Activated CD8-positive, alpha-beta memory T cell treated with anti-CD3 and anti-CD28 coated beads, Interleukin-2, amount 10 ng/mL, durations not matched to agents 7 days and 5 days (primary cell): ENCODE results near the gene CXXC4. TPM values are rescaled to one million over a fixed set of nuclear protein-coding genes. Genes with fewer than 3 reads are reported as not detected.

Source experiments
- ATAC-seq: fragments of 150-1000 bp; cut with Tn5 transposase; one replicate; pipeline ENCODE4 v1.10.0; 2021; ENCODE audit warnings: moderate library complexity
- CTCF ChIA-PET: fragments of 350-600 bp; sonication (Branson Sonifier 250); formaldehyde crosslinking; loops from one replicate; lab custom pipeline; 2021; ENCODE audit warnings: antibody characterized with exemption; lab: Charles Lee
- DNase-seq: peaks from one replicate; pipeline ENCODE4 v3.0.0-alpha.2; 2020
- H3K27ac Mint-ChIP-seq: one replicate; pipeline ENCODE4 v1.8.0; 2021; ENCODE audit warnings: mild to moderate bottlenecking, mixed read lengths
- H3K27me3 Mint-ChIP-seq: one replicate; pipeline ENCODE4 v1.8.0; 2021; ENCODE audit warnings: mixed read lengths
- H3K36me3 Mint-ChIP-seq: one replicate; pipeline ENCODE4 v1.8.0; 2021; ENCODE audit warnings: mild to moderate bottlenecking, mixed read lengths
- H3K4me1 Mint-ChIP-seq: one replicate; pipeline ENCODE4 v1.8.0; 2021; ENCODE audit warnings: mixed read lengths
- H3K4me3 Mint-ChIP-seq: one replicate; pipeline ENCODE4 v1.8.0; 2021; ENCODE audit warnings: mild to moderate bottlenecking, moderate library complexity, mixed read lengths
- H3K9me3 Mint-ChIP-seq: one replicate; pipeline ENCODE4 v1.8.0; 2022; ENCODE audit warnings: low read depth, mixed read lengths
- total RNA-seq, 2 experiments: library from RNA; stranded (reverse); gene quantifications; one replicate each; pipeline ENCODE4 v1.2.3, GENCODE V29; 2021

CXXC4 gene
- not detected for total RNA-seq

DNA sequence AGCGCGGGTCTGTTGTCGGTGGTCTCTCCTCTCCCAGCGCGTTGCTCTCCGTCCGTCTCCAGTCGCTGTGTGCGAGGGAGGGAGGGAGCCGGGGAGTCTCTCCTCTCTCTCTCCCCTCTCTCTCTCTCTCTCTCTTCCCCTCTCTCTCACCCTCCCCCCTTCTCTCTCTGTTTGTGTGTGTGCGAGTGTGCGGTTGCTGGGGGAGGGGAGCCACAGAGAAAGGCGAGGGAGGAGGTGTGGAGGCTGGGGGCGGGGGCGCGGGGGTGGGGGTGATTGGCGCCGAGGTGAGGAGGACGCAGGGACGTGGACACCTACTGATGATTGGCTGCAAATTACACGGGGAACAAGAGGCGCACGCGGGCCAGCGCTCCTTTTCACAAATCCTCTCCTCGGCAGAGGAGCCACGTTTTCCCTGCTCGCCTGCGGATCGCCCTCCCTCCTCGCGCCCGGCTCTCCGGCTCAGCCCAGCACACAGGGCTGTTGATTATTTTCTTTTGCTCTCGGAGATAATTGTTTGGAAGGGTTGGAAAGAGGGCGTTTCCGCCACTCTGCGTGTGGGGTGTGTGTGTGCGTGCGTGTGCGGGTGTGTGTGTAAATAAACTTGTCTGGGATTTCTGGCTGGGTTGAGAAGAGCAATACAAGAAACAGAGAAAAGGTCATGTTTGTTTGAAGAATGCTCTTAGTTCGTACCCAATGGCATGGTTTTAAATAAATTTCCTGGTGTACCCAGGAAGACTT is at the start of gene CXXC4:
TSS of gene CXXC4 (minus strand) at position 73 of the 738 bp plus-strand sequence. CDS start 3,092 bp downstream, outside the sequence.
- DNase-seq, result no peak
- CTCF ChIA-PET, result no interaction called here
- peaks cover 22% of the 10 kb centered on the region for H3K4me1 Mint-ChIP-seq
- no peaks in the 10 kb centered on the region for H3K36me3 Mint-ChIP-seq
- H3K4me3 Mint-ChIP-seq, result peak within 1 kb of the TSS; percentile 53
- no peaks in the 10 kb centered on the region for H3K9me3 Mint-ChIP-seq
- H3K27ac Mint-ChIP-seq, result no peak within 1 kb of the TSS
- peaks cover 65% of the 10 kb centered on the region for H3K27me3 Mint-ChIP-seq
- peak; percentile 48 for ATAC-seq

- H3K9me3 Mint-ChIP-seq, result no peaks in the 10 kb centered on the region
- DNase-seq (no peak), ATAC-seq (no peak)
- no peaks in the 10 kb centered on the region for H3K27me3 Mint-ChIP-seq
- no peak overlapping the region for H3K4me3 Mint-ChIP-seq
- no peaks in the 10 kb centered on the region for H3K4me1 Mint-ChIP-seq
- no peaks in the 10 kb centered on the region for H3K36me3 Mint-ChIP-seq
- CTCF ChIA-PET, result no interaction called here
- H3K27ac Mint-ChIP-seq, result no peak overlapping the region
Observed at GRCh38 chr4:104533156-104533555, 38.5 kb upstream of the CXXC4 start.

DNA sequence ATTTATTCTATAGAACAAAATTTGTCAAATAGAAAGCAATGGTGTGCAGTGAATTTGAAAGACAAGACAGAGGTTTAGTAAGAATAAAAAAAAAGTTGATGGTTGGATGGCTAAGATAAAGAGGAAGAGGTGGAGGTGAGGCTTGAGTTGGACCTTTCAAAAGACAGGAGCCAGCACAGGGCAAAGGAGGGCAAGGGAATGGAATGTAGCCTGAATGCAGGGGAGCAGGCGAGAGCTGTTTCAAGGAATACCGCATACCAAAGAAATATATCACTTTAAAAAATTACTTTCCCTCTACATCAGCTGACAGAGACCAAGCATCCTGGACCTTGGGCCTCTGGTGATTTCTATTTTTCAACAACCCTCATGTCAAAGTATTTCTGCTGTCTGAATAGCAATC is 38.0 kb upstream of the CXXC4 start:
- DNase-seq, result no peak
- no peaks in the 10 kb centered on the region for H3K27me3 Mint-ChIP-seq
- H3K27ac Mint-ChIP-seq, result no peak overlapping the region
- no peak overlapping the region for H3K4me3 Mint-ChIP-seq
- H3K4me1 Mint-ChIP-seq, result no peaks in the 10 kb centered on the region
- H3K9me3 Mint-ChIP-seq, result peaks cover under 1% of the 10 kb centered on the region
- no peaks in the 10 kb centered on the region for H3K36me3 Mint-ChIP-seq
- CTCF ChIA-PET, result no interaction called here
- ATAC-seq, result no peak

DNA sequence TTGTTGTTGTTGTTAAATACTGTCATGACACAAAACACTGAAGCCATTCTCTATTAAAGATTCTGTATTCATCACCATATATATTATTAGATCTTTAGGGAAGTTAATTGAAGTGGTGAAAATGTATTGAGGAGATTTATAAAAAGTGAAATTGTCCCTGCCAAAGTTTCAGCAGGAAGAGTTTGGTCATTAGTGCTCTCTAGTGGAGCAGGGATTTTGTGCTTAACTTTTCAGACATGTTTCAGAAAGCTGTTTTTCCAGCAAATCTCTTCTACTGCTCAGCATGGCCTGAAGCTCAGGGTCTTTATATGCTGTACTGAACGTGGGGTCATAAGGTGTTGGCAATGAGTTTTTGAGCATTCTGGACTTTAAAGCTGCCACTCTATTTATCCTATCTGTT is 36.7 kb upstream of the CXXC4 start:
- CTCF ChIA-PET, result no interaction called here
- H3K9me3 Mint-ChIP-seq, result peaks cover 5% of the 10 kb centered on the region
- no peak overlapping the region for H3K4me3 Mint-ChIP-seq
- no peaks in the 10 kb centered on the region for H3K27me3 Mint-ChIP-seq
- H3K36me3 Mint-ChIP-seq, result no peaks in the 10 kb centered on the region
- ATAC-seq (no peak), DNase-seq (no peak)
- no peak overlapping the region for H3K27ac Mint-ChIP-seq
- no peaks in the 10 kb centered on the region for H3K4me1 Mint-ChIP-seq

GRCh38 chr4:104530426-104530825 is 35.7 kb upstream of the CXXC4 start:
- DNase-seq (no peak), ATAC-seq (no peak)
- H3K9me3 Mint-ChIP-seq, result peaks cover 5% of the 10 kb centered on the region
- no peaks in the 10 kb centered on the region for H3K36me3 Mint-ChIP-seq
- no peak overlapping the region for H3K4me3 Mint-ChIP-seq
- H3K27me3 Mint-ChIP-seq, result no peaks in the 10 kb centered on the region
- CTCF ChIA-PET, result no interaction called here
- no peak overlapping the region for H3K27ac Mint-ChIP-seq
- no peaks in the 10 kb centered on the region for H3K4me1 Mint-ChIP-seq

GRCh38 chr4:104524591-104524990 is 29.9 kb upstream of the CXXC4 start:
- no peaks in the 10 kb centered on the region for H3K27me3 Mint-ChIP-seq
- peaks cover 5% of the 10 kb centered on the region for H3K9me3 Mint-ChIP-seq
- CTCF ChIA-PET, result no interaction called here
- no peak overlapping the region for H3K27ac Mint-ChIP-seq
- H3K4me3 Mint-ChIP-seq, result no peak overlapping the region
- DNase-seq (no peak), ATAC-seq (no peak)
- no peaks in the 10 kb centered on the region for H3K4me1 Mint-ChIP-seq
- no peaks in the 10 kb centered on the region for H3K36me3 Mint-ChIP-seq

DNA sequence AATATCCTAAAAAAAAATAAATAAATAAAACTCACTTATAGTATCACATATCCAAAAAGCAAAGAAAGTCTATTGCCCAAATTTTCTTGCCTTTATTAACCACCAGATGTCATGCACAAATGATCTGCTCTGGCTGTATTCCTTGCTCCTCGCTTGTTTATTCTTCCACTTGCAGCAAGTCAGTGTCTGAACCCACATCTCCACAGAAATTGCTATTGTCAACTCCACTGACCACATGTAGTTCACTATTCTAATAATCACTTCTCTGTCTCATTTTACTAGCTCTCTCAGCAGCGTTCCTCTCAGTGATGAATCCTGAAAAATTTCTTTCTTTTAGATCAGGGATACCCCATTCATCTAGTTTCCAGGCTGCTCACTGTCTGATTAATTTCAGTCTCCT is 29.3 kb upstream of the CXXC4 start:
- Mint-ChIP-seq H3K27me3 (no peaks in the 10 kb centered on the region), H3K36me3 (no peaks in the 10 kb centered on the region), H3K4me1 (no peaks in the 10 kb centered on the region), H3K9me3 (peaks cover 5% of the 10 kb centered on the region), H3K4me3 (no peak overlapping the region), H3K27ac (no peak overlapping the region)
- ATAC-seq (no peak), DNase-seq (no peak)
- CTCF ChIA-PET, result no interaction called here

GRCh38 chr4:104519588-104519987 is 24.9 kb upstream of the CXXC4 start:
- no peak for ATAC-seq
- Mint-ChIP-seq H3K27me3 (no peaks in the 10 kb centered on the region), H3K4me1 (no peaks in the 10 kb centered on the region), H3K36me3 (no peaks in the 10 kb centered on the region), H3K4me3 (no peak overlapping the region), H3K9me3 (no peaks in the 10 kb centered on the region), H3K27ac (no peak overlapping the region)
- no peak for DNase-seq
- CTCF ChIA-PET, result no interaction called here

GRCh38 chr4:104516884-104517283 is 22.2 kb upstream of the CXXC4 start:
- CTCF ChIA-PET, result no interaction called here
- H3K27me3 Mint-ChIP-seq, result no peaks in the 10 kb centered on the region
- H3K4me3 Mint-ChIP-seq, result no peak overlapping the region
- H3K4me1 Mint-ChIP-seq, result no peaks in the 10 kb centered on the region
- ATAC-seq (no peak), DNase-seq (no peak)
- no peak overlapping the region for H3K27ac Mint-ChIP-seq
- no peaks in the 10 kb centered on the region for H3K9me3 Mint-ChIP-seq
- H3K36me3 Mint-ChIP-seq, result no peaks in the 10 kb centered on the region

GRCh38 chr4:104508224-104508623 is 13.5 kb upstream of the CXXC4 start:
- Mint-ChIP-seq H3K36me3 (no peaks in the 10 kb centered on the region), H3K9me3 (no peaks in the 10 kb centered on the region), H3K4me3 (no peak overlapping the region), H3K27ac (no peak overlapping the region), H3K27me3 (no peaks in the 10 kb centered on the region), H3K4me1 (no peaks in the 10 kb centered on the region)
- DNase-seq (no peak), ATAC-seq (no peak)
- CTCF ChIA-PET, result no interaction called here

GRCh38 chr4:104507112-104507511 is 12.4 kb upstream of the CXXC4 start:
- CTCF ChIA-PET, result no interaction called here
- no peak for ATAC-seq

GRCh38 chr4:104504536-104504935 is 9.8 kb upstream of the CXXC4 start:
- CTCF ChIA-PET, result no interaction called here

More at GRCh38 chr4:104507112-104507511, 12.4 kb upstream of the CXXC4 start:
- H3K27me3 Mint-ChIP-seq, result peaks cover 1% of the 10 kb centered on the region
- DNase-seq, result no peak
- H3K4me1 Mint-ChIP-seq, result no peaks in the 10 kb centered on the region
- H3K27ac Mint-ChIP-seq, result no peak overlapping the region
- no peaks in the 10 kb centered on the region for H3K9me3 Mint-ChIP-seq
- H3K4me3 Mint-ChIP-seq, result no peak overlapping the region
- H3K36me3 Mint-ChIP-seq, result no peaks in the 10 kb centered on the region

GRCh38 chr4:104502471-104502870 is 7.8 kb upstream of the CXXC4 start:
- Mint-ChIP-seq H3K36me3 (no peaks in the 10 kb centered on the region), H3K4me3 (no peak overlapping the region), H3K9me3 (no peaks in the 10 kb centered on the region), H3K27me3 (peaks cover 7% of the 10 kb centered on the region), H3K4me1 (no peaks in the 10 kb centered on the region), H3K27ac (no peak overlapping the region)
- DNase-seq (no peak), ATAC-seq (no peak)
- CTCF ChIA-PET, result no interaction called here

More at GRCh38 chr4:104504536-104504935, 9.8 kb upstream of the CXXC4 start:
- Mint-ChIP-seq H3K27me3 (peaks cover 3% of the 10 kb centered on the region), H3K4me3 (no peak overlapping the region), H3K27ac (no peak overlapping the region), H3K4me1 (no peaks in the 10 kb centered on the region), H3K9me3 (no peaks in the 10 kb centered on the region), H3K36me3 (no peaks in the 10 kb centered on the region)
- no peak for ATAC-seq
- no peak for DNase-seq

- ATAC-seq, result no peak
- no peaks in the 10 kb centered on the region for H3K36me3 Mint-ChIP-seq
- no peaks in the 10 kb centered on the region for H3K4me1 Mint-ChIP-seq
- H3K27me3 Mint-ChIP-seq, result peaks cover 12% of the 10 kb centered on the region
- CTCF ChIA-PET, result no interaction called here
- no peaks in the 10 kb centered on the region for H3K9me3 Mint-ChIP-seq
- H3K4me3 Mint-ChIP-seq, result no peak overlapping the region
- no peak for DNase-seq
- H3K27ac Mint-ChIP-seq, result no peak overlapping the region
Observed at GRCh38 chr4:104501290-104501689, 6.6 kb upstream of the CXXC4 start.
